Gastroesophageal sphincter (tissue), 4 donors: Measurements from ENCODE around the gene GABRR3. TPM values are rescaled to one million over a fixed set of nuclear protein-coding genes. Genes with fewer than 3 reads are reported as not detected.

Source experiments
- ATAC-seq: fragments of 150-250 bp; one replicate; pipeline ENCODE4 v1.9.1; 2016; ENCODE audit warnings: mild to moderate bottlenecking, moderate library complexity
- H3K27ac ChIP-seq, 4 donors: fragments of 200-600 bp; sonication (generic) in 3 of 4; 1 replicate in 3 of 4; 2 replicates in 1 of 4; pipeline ENCODE4 v1.5.1; 2016 to 2019
- H3K27me3 ChIP-seq: fragments of 200-600 bp; sonication (generic); one replicate; pipeline ENCODE4 v1.5.1; 2019
- H3K36me3 ChIP-seq, 2 donors: fragments of 200-600 bp; sonication (generic); one replicate each; pipeline ENCODE4 v1.5.1; 2019; ENCODE audit warnings: control low read depth in 1 of 2
- H3K4me1 ChIP-seq, 3 donors: fragments of 200-600 bp; sonication (generic); 1 replicate in 2 of 3; 2 replicates in 1 of 3; pipeline ENCODE4 v1.5.1; 2016 to 2019; ENCODE audit warnings: control low read depth in 2 of 3
- H3K4me3 ChIP-seq, 2 donors: fragments of 200-600 bp; sonication (generic); one replicate each; pipeline ENCODE4 v1.5.1; 2019; ENCODE audit warnings: mild to moderate bottlenecking in 1 of 2, moderate library complexity in 1 of 2
- H3K9me3 ChIP-seq, 3 donors: fragments of 200-600 bp; sonication (generic); one replicate each; pipeline ENCODE4 v1.5.1; 2017 to 2019; ENCODE audit warnings: control low read depth in 2 of 3
- CTCF ChIP-seq, 4 experiments: fragments of 200-600 bp in 2 of 4; fragments of 450-650 bp in 2 of 4; sonication (generic) in 1 of 4; IDR thresholded peaks; one replicate each; pipeline ENCODE4 v1.5.1; 2017 to 2019; ENCODE audit warnings: antibody characterized with exemption in 4 of 4, mild to moderate bottlenecking in 2 of 4, moderate library complexity in 2 of 4
- EP300 ChIP-seq: sonication (generic); formaldehyde crosslinking; IDR thresholded peaks from one replicate; pipeline ENCODE4 v1.6.1; 2017; ENCODE audit warnings: antibody characterized with exemption, mild to moderate bottlenecking
- POLR2A ChIP-seq, 2 donors: fragments of 450-650 bp; IDR thresholded peaks; one replicate each; pipeline ENCODE4 v1.6.1; 2017; ENCODE audit warnings: antibody characterized with exemption in 2 of 2, mild to moderate bottlenecking in 2 of 2, moderate library complexity in 1 of 2
- POLR2AphosphoS5 ChIP-seq: sonication (generic); formaldehyde crosslinking; IDR thresholded peaks from one replicate; pipeline ENCODE4 v1.6.1; 2017; ENCODE audit warnings: antibody characterized with exemption
- WGBS, 2 donors: methylation state at CpG; one replicate each; pipeline ENCODE4 v1.1.5; 2018; ENCODE audit warnings: low coverage in 1 of 2; 5-methylcytosine and 5-hydroxymethylcytosine counted together
- total RNA-seq, 4 donors: library from RNA; depleted of rRNA; stranded (reverse); fragments of >200 nt; gene quantifications; one replicate each; pipeline ENCODE4 v1.1.0, GENCODE V29; 2016

GABRR3 gene
- total RNA-seq, 4 donors from 2014 or later: not detected

- Histone ChIP-seq H3K27me3 (no peaks in the 10 kb centered on the region), H3K4me3 (no peak overlapping the region), H3K9me3 (no peaks in the 10 kb centered on the region), H3K36me3 (no peaks in the 10 kb centered on the region), H3K4me1 (no peaks in the 10 kb centered on the region), H3K27ac (no peak overlapping the region)
- WGBS, 2 donors: 26 to 57% methylated on average over 1 of the region's 1 CpG
- TF ChIP-seq CTCF (IDR thresholded peaks at IDR 0.05) (no peak), EP300 (no peak), POLR2AphosphoS5 (no peak), POLR2A (IDR thresholded peaks at IDR 0.05) (no peak)
- ATAC-seq: no peak
These were observed 35.1 kb downstream of the GABRR3 start for GRCh38 chr3:97999994-98000393.

GRCh38 chr3:97999103-97999502 lies 36.0 kb downstream of the GABRR3 start:
- 88 to 100% methylated on average over 3 to 5 of the region's 5 CpGs for WGBS, 2 donors

GRCh38 chr3:97996988-97997387 lies 38.1 kb downstream of the GABRR3 start:
- Histone ChIP-seq H3K27me3 (no peaks in the 10 kb centered on the region), H3K4me1 (no peaks in the 10 kb centered on the region), H3K36me3 (no peaks in the 10 kb centered on the region), H3K27ac (no peak overlapping the region), H3K4me3 (no peak overlapping the region), H3K9me3 (no peaks in the 10 kb centered on the region)
- no peak for ATAC-seq
- TF ChIP-seq EP300 (no peak), CTCF (IDR thresholded peaks at IDR 0.05) (no peak), POLR2A (IDR thresholded peaks at IDR 0.05) (no peak), POLR2AphosphoS5 (no peak)
- 81 to 82% methylated on average over 3 to 4 of the region's 4 CpGs for WGBS, 2 donors

More at GRCh38 chr3:97999103-97999502, 36.0 kb downstream of the GABRR3 start:
- TF ChIP-seq POLR2AphosphoS5: no peak
- TF ChIP-seq EP300: no peak
- TF ChIP-seq POLR2A (IDR thresholded peaks at IDR 0.05): no peak
- TF ChIP-seq CTCF (IDR thresholded peaks at IDR 0.05): no peak
- Histone ChIP-seq H3K4me1 (no peaks in the 10 kb centered on the region), H3K27me3 (no peaks in the 10 kb centered on the region), H3K9me3 (no peaks in the 10 kb centered on the region), H3K4me3 (no peak overlapping the region), H3K36me3 (no peaks in the 10 kb centered on the region), H3K27ac (no peak overlapping the region)
- no peak for ATAC-seq

GRCh38 chr3:97994328-97994945 lies 40.7 kb downstream of the GABRR3 start:
- Histone ChIP-seq H3K9me3 (no peaks in the 10 kb centered on the region), H3K27ac (no peak overlapping the region), H3K27me3 (no peaks in the 10 kb centered on the region), H3K36me3 (no peaks in the 10 kb centered on the region), H3K4me3 (no peak overlapping the region), H3K4me1 (no peaks in the 10 kb centered on the region)
- 75 to 93% methylated on average over 2 of the region's 2 CpGs for WGBS, 2 donors
- no peak for ATAC-seq
- TF ChIP-seq POLR2AphosphoS5 (no peak), EP300 (no peak), CTCF (IDR thresholded peaks at IDR 0.05) (no peak), POLR2A (IDR thresholded peaks at IDR 0.05) (no peak)

- Histone ChIP-seq H3K27me3 (no peaks in the 10 kb centered on the region), H3K36me3 (no peaks in the 10 kb centered on the region), H3K4me1 (no peaks in the 10 kb centered on the region), H3K27ac (no peak overlapping the region), H3K4me3 (no peak overlapping the region), H3K9me3 (no peaks in the 10 kb centered on the region)
- ATAC-seq: no peak
- TF ChIP-seq CTCF (IDR thresholded peaks at IDR 0.05) (no peak), POLR2AphosphoS5 (no peak), POLR2A (IDR thresholded peaks at IDR 0.05) (no peak), EP300 (no peak)
- 55 to 79% methylated on average over 2 of the region's 2 CpGs for WGBS, 2 donors
These were observed 41.6 kb downstream of the GABRR3 start for GRCh38 chr3:97993526-97993925.
